ENCODE data around the gene PCDHGB5. TPM values are rescaled to one million over a fixed set of nuclear protein-coding genes. Genes with fewer than 3 reads are reported as not detected.
"Not testable (repeated sequence)": the region's sequence is repeated elsewhere in the genome, so short reads cannot be mapped to it uniquely, and the experiment has no call there.

PCDHGB5 gene
- total RNA-seq, 1 donor from 2014 or later = 7.2 TPM

DNA sequence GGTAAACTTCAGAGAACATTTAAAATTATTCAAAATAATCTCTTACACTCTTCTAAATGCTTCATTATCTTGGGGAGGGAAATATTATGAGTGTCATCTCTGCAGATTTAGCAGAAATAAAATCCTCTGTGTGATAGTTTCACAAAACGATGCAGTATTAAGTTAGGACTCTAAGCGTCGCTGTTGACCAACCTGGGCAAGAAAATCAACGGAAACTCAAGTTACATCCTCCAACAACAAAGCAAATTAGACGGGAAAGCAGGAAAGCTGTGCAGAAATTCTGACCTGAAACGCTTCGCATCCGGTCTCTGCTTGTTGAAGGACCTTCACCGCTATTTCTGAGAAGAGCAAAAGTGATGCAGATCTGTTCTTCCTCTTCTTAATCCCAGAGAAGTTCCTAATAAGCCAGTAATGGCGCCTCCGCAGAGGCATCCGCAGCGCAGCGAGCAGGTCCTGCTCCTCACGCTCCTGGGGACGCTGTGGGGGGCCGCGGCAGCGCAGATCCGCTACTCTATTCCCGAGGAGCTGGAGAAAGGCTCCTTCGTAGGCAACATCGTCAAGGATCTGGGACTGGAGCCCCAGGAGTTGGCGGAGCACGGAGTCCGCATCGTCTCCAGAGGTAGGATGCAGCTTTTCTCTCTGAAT, 24.0 kb upstream of the PCDHGB5 start, which contains the start of gene PCDHGA6:
Gene PCDHGA6 (plus strand): TSS at position 219 of the 645 bp plus-strand sequence. CDS start 193 bp downstream, at position 412.
- intact Hi-C loops (cut with DNase I) = no loop called here
- no peak for DNase-seq
- peak; percentile 37 for ATAC-seq (ENCODE audit: poor library complexity)

DNA sequence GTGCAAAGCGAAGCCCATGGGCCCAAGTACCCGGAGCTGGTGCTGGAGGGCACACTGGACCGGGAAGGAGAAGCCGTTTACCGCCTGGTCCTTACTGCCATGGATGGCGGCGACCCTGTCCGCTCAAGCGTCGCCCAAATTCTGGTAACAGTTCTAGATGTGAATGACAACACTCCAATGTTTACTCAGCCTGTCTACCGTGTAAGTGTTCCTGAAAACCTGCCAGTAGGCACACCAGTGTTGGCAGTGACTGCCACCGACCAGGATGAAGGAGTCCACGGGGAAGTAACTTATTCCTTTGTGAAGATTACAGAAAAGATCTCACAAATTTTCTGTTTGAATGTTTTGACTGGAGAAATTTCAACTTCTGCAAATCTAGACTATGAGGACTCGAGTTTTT, 23.1 kb upstream of the PCDHGB5 start:
- intact Hi-C loops (cut with DNase I) = no loop called here
- ATAC-seq (ENCODE audit: poor library complexity) (peak; percentile 72), DNase-seq (no peak)

DNA sequence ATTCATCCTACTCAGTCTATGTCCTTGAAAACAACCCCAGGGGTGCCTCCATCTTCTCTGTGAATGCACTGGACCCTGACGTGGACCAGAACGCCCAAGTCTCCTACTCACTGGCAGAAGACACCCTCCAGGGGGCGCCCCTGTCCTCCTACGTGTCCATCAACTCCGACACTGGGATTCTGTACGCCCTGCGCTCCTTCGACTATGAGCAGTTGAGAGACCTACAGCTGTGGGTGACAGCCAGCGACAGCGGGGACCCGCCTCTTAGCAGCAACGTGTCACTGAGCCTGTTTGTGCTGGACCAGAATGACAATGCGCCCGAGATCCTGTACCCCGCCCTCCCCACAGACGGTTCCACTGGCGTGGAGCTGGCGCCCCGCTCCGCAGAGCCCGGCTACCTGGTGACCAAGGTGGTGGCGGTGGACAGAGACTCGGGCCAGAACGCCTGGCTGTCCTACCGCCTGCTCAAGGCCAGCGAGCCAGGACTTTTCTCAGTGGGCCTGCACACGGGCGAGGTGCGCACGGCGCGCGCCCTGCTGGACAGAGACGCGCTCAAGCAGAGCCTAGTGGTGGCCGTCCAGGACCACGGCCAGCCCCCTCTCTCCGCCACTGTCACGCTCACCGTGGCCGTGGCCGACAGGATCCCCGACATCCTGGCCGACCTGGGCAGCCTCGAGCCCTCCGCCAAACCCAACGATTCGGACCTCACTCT, 22.1 kb upstream of the PCDHGB5 start:
- intact Hi-C loops (cut with DNase I); ATAC-seq (ENCODE audit: poor library complexity): not testable (repeated sequence)

DNA sequence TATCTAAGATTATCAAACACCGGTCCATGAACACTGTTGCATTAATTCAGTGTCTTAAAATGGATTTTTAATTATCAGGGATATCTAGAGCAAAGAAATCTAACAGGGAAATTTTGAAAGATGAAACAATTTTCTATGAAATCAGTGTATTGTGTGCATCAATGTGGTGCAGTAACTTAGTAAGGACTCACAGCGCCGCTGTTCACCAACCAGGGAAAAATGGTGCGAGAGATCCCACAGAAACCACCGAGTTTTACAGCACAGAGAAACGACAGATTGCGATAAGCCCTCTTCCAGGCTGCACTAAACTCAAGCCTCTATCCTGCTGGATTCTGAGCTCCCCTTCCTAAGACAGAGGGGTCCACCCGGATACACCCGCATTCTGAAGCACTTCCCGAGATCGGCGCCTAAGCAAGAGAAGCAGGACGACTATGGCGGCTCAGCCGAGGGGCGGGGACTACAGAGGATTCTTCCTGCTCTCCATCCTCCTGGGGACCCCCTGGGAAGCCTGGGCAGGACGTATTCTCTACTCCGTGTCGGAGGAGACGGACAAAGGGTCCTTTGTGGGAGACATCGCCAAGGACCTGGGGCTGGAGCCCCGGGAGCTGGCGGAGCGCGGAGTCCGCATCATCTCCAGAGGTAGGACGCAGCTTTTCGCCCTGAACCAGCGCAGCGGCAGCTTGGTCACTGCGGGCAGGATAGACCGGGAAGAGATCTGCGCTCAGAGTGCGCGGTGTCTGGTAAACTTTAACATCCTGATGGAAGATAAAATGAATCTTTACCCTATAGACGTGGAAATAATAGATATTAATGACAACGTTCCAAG, 15.1 kb upstream of the PCDHGB5 start, which contains the start of gene PCDHGA7:
Gene PCDHGA7 (plus strand): TSS at position 274 of the 826 bp plus-strand sequence. CDS start 158 bp downstream, at position 432.
- DNase-seq (no peak), ATAC-seq (ENCODE audit: poor library complexity) (peak; percentile 34)
- intact Hi-C loops (cut with DNase I) = no loop called here

More for the DNA sequence above, 22.1 kb upstream of the PCDHGB5 start:
- DNase-seq = not testable (repeated sequence)

DNA sequence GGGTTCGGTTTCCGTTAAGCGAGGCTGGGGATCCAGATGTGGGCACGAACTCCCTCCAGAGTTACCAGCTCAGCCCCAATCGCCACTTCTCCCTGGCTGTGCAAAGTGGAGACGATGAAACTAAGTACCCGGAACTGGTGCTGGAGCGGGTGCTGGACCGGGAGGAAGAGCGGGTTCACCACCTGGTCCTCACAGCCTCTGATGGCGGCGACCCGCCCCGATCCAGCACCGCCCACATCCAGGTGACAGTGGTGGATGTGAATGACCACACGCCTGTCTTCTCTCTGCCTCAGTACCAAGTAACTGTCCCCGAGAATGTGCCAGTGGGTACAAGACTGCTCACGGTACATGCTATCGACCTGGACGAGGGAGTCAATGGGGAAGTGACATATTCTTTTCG, 14.4 kb upstream of the PCDHGB5 start:
- no peak for DNase-seq

DNA sequence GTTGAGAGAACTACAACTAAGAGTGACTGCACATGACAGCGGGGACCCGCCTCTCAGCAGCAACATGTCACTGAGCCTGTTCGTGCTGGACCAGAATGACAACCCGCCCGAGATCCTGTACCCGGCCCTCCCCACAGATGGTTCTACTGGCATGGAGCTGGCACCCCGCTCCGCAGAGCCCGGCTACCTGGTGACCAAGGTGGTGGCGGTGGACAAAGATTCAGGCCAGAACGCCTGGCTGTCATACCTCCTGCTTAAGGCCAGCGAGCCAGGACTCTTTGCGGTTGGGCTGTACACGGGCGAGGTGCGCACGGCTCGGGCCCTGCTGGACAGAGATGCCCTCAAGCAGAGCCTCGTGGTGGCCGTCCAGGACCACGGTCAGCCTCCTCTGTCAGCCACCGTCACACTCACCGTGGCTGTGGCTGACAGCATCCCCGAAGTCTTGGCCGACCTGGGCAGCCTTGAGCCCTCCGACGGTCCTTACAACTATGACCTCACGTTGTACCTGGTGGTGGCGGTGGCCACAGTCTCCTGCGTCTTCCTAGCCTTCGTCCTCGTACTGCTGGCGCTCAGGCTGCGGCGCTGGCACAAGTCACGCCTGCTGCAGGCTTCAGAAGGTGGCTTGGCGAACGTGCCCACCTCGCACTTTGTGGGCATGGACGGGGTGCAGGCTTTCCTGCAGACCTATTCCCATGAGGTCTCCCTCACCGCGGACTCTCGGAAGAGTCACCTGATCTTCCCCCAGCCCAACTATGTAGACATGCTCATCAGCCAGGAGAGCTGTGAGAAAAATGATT, 13.1 kb upstream of the PCDHGB5 start:
- intact Hi-C loops (cut with DNase I) = no loop called here
- ATAC-seq (ENCODE audit: poor library complexity) = no peak
- DNase-seq = no peak

More for the DNA sequence above, 14.4 kb upstream of the PCDHGB5 start:
- ATAC-seq (ENCODE audit: poor library complexity) = no peak
- intact Hi-C loops (cut with DNase I) = no loop called here

DNA sequence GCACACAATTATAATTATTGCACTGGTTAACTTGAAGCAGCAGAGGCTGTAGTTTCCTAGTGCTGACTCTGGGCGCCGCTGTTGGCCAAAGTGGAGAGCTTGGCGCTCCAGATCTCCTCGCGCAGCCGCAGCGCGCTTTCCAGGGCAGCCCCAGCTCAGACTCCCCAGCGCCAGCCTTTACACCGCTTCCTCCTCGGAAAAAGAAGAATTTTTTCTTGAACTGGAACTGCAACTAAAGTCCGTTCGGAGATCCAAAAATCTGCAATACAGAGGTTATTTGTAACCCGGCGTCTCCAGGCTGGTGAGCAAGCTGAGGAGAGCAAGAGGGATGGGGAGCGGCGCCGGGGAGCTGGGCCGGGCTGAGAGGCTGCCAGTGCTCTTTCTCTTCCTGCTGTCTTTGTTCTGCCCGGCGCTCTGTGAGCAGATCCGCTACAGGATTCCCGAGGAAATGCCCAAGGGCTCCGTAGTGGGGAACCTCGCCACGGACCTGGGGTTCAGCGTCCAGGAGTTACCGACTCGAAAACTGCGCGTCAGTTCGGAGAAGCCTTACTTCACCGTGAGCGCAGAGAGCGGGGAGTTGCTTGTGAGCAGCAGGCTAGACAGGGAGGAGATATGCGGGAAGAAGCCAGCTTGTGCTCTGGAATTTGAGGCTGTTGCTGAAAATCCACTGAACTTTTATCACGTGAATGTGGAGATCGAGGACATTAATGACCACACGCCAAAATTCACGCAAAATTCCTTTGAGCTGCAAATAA, 10.0 kb upstream of the PCDHGB5 start, which contains the start of gene PCDHGB4:
Gene PCDHGB4 (plus strand): TSS at position 142 of the 755 bp plus-strand sequence. CDS start 187 bp downstream, at position 329.
- intact Hi-C loops (cut with DNase I); DNase-seq: not testable (repeated sequence)
- peak; percentile 90 for ATAC-seq (ENCODE audit: poor library complexity)

DNA sequence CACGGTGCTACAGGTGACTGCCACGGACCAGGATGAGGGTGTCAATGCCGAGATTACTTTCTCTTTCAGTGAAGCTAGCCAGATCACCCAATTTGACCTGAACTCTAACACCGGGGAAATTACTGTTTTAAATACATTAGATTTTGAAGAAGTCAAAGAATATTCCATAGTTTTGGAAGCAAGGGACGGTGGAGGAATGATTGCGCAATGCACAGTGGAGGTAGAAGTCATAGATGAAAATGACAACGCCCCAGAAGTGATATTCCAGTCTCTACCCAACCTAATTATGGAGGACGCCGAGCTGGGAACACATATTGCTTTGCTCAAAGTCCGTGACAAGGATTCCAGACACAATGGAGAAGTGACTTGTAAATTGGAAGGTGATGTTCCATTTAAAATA, 9.1 kb upstream of the PCDHGB5 start:
- intact Hi-C loops (cut with DNase I) = no loop called here
- no peak for ATAC-seq (ENCODE audit: poor library complexity)
- DNase-seq = no peak

DNA sequence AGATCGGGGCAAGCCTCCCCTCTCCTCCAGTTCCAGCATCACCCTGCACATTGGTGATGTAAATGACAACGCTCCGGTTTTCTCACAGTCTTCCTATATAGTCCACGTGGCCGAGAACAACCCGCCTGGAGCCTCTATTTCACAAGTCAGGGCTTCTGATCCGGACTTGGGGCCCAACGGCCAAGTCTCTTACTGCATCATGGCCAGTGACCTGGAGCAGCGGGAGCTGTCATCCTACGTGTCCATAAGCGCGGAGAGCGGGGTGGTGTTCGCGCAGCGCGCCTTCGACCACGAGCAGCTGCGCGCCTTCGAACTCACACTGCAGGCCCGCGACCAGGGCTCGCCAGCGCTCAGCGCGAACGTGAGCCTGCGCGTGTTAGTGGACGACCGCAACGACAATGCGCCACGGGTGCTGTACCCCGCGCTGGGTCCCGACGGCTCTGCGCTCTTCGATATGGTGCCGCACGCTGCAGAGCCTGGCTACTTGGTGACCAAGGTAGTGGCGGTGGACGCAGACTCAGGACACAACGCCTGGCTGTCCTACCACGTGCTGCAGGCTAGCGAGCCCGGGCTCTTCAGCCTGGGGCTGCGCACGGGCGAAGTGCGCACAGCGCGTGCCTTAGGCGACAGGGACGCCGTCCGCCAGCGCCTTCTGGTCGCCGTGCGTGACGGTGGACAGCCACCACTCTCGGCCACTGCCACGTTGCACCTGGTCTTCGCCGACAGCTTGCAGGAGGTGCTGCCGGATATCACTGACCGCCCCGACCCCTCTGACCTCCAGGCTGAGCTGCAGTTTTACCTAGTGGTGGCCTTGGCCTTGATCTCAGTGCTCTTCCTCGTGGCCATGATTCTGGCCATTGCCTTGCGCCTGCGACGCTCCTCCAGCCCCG, 8.3 kb upstream of the PCDHGB5 start:
- no peak for ATAC-seq (ENCODE audit: poor library complexity)
- intact Hi-C loops (cut with DNase I) = no loop called here
- DNase-seq = no peak

DNA sequence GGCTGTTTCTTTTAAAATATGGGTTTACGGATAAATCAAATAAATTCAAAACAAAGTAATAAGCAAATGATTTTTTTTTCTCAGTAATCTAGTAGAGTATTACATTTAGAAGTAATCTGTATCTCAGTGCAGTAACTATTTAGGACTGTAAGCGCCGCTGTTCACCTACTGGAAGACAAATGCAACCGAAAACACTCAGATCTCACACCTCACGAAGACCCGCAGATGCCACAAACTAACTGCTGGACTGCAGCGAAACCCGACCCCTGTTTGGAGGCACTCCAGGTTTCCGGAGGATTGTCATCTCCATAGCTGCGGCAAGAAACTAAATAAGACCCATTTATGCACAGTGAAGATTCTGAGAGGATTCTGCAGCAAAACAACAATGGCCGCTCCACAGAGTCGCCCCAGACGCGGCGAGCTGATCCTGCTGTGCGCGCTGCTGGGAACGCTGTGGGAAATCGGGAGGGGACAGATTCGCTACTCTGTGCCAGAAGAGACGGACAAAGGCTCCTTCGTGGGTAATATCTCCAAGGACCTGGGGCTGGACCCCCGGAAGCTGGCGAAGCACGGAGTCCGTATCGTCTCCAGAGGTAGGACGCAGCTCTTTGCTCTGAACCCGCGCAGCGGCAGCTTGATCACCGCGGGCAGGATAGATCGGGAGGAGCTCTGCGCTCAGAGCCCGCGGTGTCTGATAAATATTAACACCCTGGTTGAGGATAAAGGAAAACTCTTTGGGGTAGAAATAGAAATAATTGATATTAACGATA, 5.1 kb upstream of the PCDHGB5 start, which contains the start of gene PCDHGA8:
Gene PCDHGA8 (plus strand): TSS at position 205 of the 770 bp plus-strand sequence. CDS start 181 bp downstream, at position 386.
- DNase-seq (no peak), ATAC-seq (ENCODE audit: poor library complexity) (no peak)
- intact Hi-C loops (cut with DNase I) = no loop called here

DNA sequence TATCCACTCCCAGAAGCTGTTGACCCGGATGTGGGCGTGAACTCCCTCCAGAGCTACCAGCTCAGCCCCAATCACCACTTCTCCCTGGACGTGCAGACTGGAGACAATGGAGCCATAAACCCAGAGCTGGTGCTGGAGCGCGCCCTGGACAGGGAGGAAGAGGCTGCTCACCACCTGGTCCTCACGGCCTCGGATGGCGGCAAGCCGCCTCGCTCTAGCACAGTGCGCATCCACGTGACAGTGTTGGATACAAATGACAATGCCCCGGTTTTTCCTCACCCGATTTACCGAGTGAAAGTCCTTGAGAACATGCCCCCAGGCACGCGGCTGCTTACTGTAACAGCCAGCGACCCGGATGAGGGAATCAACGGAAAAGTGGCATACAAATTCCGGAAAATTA, 4.5 kb upstream of the PCDHGB5 start:
- DNase-seq (no peak), ATAC-seq (ENCODE audit: poor library complexity) (no peak)
- intact Hi-C loops (cut with DNase I) = no loop called here

DNA sequence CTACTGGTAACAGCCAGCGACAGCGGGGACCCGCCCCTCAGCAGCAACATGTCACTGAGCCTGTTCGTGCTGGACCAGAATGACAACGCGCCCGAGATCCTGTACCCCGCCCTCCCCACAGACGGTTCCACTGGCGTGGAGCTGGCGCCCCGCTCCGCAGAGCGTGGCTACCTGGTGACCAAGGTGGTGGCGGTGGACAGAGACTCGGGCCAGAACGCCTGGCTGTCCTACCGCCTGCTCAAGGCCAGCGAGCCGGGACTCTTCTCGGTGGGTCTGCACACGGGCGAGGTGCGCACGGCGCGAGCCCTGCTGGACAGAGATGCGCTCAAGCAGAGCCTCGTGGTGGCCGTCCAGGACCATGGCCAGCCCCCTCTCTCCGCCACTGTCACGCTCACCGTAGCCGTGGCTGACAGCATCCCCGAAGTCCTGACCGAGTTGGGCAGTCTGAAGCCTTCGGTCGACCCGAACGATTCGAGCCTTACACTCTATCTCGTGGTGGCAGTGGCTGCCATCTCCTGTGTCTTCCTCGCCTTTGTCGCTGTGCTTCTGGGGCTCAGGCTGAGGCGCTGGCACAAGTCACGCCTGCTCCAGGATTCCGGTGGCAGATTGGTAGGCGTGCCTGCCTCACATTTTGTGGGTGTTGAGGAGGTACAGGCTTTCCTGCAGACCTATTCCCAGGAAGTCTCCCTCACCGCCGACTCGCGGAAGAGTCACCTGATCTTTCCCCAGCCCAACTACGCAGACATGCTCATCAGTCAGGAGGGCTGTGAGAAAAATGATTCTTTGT, 3.2 kb upstream of the PCDHGB5 start:
- intact Hi-C loops (cut with DNase I); ATAC-seq (ENCODE audit: poor library complexity); DNase-seq: not testable (repeated sequence)

DNA sequence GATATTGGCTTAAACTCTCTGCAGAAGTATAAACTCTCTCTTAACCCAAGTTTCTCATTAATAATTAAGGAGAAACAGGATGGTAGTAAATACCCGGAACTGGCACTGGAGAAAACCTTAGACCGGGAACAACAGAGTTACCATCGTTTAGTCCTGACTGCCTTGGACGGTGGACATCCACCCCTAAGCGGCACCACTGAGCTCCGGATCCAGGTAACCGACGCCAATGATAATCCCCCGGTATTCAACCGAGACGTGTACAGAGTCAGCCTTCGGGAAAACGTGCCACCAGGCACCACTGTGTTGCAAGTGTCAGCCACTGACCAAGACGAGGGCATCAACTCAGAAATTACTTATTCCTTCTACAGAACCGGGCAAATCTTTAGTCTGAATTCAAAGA, 861 bp downstream of the PCDHGB5 start:
- ATAC-seq (ENCODE audit: poor library complexity) (peak; percentile 37), DNase-seq (no peak)
- intact Hi-C loops (cut with DNase I) = no loop called here

DNA sequence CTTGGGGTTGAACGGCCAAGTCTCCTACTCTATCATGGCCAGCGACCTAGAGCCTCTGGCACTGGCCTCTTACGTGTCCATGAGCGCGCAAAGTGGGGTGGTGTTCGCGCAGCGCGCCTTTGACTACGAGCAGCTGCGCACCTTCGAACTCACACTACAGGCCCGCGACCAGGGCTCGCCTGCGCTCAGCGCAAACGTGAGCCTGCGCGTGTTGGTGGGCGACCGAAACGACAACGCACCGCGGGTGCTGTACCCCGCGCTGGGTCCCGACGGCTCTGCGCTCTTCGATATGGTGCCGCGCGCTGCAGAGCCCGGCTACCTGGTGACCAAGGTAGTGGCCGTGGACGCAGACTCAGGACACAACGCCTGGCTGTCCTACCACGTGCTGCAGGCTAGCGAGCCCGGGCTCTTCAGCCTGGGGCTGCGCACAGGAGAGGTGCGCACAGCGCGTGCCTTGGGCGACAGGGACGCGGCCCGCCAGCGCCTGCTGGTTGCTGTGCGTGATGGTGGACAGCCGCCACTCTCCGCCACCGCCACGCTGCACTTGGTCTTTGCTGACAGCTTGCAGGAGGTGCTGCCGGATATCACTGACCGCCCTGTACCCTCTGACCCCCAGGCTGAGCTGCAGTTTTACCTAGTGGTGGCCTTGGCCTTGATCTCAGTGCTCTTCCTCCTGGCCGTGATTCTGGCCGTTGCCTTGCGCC, 2.0 kb downstream of the PCDHGB5 start:
- no peak for ATAC-seq (ENCODE audit: poor library complexity)

More for the DNA sequence above, 2.0 kb downstream of the PCDHGB5 start:
- DNase-seq = no peak
- intact Hi-C loops (cut with DNase I) = no loop called here
